Measurements from ENCODE around the gene SOCS3.
A peak's percentile ranks its signal among the peaks of the same experiment; 100 is the strongest.

Gene SOCS3

GRCh38 chr17:78398390-78398789 is 38.5 kb upstream of the SOCS3 start:
- H3K27me3 Mint-ChIP-seq, result no peaks in the 10 kb centered on the region
- ATAC-seq (replicated peaks; ENCODE audit: extremely low read depth, poor library complexity, severe bottlenecking) (no peak), DNase-seq (ENCODE audit: low spot score in 2 of 2) (no peak)
- H3K27ac Mint-ChIP-seq (ENCODE audit: low read depth), result no peak overlapping the region
- H3K9me3 Mint-ChIP-seq, result no peaks in the 10 kb centered on the region
- H3K36me3 Mint-ChIP-seq (ENCODE audit: insufficient read depth), result peaks cover 64% of the 10 kb centered on the region
- H3K4me1 Mint-ChIP-seq, result peaks cover 12% of the 10 kb centered on the region
- no peak overlapping the region for H3K4me3 Mint-ChIP-seq

GRCh38 chr17:78397681-78398101 is 37.8 kb upstream of the SOCS3 start:
- Mint-ChIP-seq H3K36me3 (ENCODE audit: insufficient read depth) (peaks cover 59% of the 10 kb centered on the region), H3K9me3 (no peaks in the 10 kb centered on the region), H3K27me3 (no peaks in the 10 kb centered on the region), H3K4me1 (peaks cover 12% of the 10 kb centered on the region), H3K4me3 (no peak overlapping the region), H3K27ac (ENCODE audit: low read depth) (no peak overlapping the region)
- ATAC-seq (replicated peaks; ENCODE audit: extremely low read depth, poor library complexity, severe bottlenecking), result no peak
- DNase-seq (ENCODE audit: low spot score in 2 of 2), result no peak

DNA sequence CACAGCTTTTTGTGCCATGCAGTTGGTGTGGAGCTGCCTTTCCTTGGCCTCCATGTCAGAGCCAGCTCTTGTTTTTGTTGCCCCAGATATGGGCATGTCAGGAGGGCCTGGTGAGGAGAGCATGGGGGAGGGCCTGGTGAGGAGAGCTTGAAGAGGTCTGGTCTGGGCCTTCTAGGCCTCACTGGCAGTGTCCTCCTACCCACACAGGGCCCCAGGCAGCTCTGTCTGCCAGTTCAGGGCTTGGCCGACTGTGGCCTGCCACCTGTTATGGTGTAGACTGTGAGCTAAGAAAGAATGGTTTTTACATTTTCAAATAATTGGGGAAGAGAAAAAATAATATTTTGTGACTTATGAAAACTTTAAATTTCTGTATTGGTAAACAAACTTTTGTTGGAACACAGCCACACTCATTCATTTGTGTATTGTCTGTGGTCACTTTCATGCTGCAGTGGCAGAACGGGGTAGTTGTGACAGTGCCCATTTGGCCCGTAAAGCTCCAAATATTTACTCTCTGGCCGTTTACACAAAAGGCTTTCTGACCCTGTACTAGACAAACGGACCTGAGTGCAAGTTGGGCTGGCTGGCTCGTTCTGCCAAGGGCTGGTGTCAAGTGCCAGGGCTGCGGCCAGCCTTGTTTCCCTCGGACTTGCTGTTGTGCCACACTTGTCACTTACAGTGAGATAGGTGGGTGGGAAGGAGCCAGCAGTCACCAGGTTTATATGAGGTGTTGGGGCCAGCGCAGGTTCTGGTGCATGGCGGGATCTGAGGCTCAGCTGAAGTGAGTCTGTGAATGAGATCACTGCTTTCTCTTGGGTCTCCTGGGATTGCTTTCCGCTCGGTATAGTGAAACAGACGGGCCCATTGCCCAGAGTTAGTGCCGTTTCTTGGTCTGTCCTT is 36.8 kb upstream of the SOCS3 start:
- H3K4me3 Mint-ChIP-seq, result no peak overlapping the region
- H3K27me3 Mint-ChIP-seq, result no peaks in the 10 kb centered on the region
- no peak for ATAC-seq (replicated peaks; ENCODE audit: extremely low read depth, poor library complexity, severe bottlenecking)
- peaks cover 57% of the 10 kb centered on the region for H3K36me3 Mint-ChIP-seq (ENCODE audit: insufficient read depth)
- H3K27ac Mint-ChIP-seq (ENCODE audit: low read depth), result no peak overlapping the region
- DNase-seq (ENCODE audit: low spot score in 2 of 2), result no peak
- peaks cover 12% of the 10 kb centered on the region for H3K4me1 Mint-ChIP-seq
- H3K9me3 Mint-ChIP-seq, result no peaks in the 10 kb centered on the region

GRCh38 chr17:78395155-78395554 is 35.3 kb upstream of the SOCS3 start:
- Mint-ChIP-seq H3K4me3 (no peak overlapping the region), H3K4me1 (peaks cover 12% of the 10 kb centered on the region), H3K27me3 (no peaks in the 10 kb centered on the region), H3K36me3 (ENCODE audit: insufficient read depth) (peaks cover 49% of the 10 kb centered on the region), H3K27ac (ENCODE audit: low read depth) (no peak overlapping the region), H3K9me3 (no peaks in the 10 kb centered on the region)
- no peak for DNase-seq (ENCODE audit: low spot score in 2 of 2)
- ATAC-seq (replicated peaks; ENCODE audit: extremely low read depth, poor library complexity, severe bottlenecking), result no peak

DNA sequence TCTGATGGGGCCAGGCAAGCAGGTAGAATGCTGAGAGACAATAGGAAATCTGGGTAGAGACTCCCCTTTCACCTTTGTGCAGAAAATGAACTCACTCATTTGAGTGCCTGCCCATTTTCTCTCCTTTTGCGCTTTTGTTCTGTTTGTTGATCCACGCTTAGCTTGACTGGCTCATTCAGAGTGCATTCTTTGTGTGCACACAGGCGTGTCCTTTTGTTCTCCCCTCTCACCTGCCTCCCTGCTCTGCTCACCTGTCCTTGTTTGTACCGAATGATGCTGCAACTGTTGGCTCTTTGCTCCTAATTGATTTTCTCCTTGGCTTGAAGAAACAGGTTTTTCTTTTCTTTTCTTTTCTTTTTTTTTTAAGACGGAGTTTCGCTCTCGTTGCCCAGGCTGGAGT is 34.3 kb upstream of the SOCS3 start:
- H3K9me3 Mint-ChIP-seq, result no peaks in the 10 kb centered on the region

DNA sequence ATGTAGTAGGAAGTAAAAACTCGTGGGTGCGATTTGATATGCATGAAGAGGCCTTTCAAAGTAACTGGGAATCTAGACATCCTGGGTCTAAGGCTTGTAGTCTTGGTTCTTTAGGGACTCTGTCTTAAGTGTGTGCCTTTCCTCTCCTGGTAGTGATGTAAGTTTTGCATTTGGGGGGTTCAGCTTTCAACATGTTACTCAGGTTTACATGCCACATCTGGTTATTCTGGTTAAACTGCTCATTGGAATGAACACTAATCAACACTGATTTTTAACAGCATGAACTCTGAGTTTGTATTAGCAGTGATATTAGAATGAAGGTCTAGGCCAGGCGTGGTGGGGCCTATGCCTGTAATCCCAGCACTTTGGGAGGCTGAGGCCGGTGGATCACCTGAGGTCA is 33.7 kb upstream of the SOCS3 start:
- no peak overlapping the region for H3K27ac Mint-ChIP-seq (ENCODE audit: low read depth)
- ATAC-seq (replicated peaks; ENCODE audit: extremely low read depth, poor library complexity, severe bottlenecking), result no peak
- peaks cover 16% of the 10 kb centered on the region for H3K4me1 Mint-ChIP-seq

More for the DNA sequence above, 34.3 kb upstream of the SOCS3 start:
- no peak for DNase-seq (ENCODE audit: low spot score in 2 of 2)
- ATAC-seq (replicated peaks; ENCODE audit: extremely low read depth, poor library complexity, severe bottlenecking), result no peak
- H3K36me3 Mint-ChIP-seq (ENCODE audit: insufficient read depth), result peaks cover 43% of the 10 kb centered on the region
- H3K27ac Mint-ChIP-seq (ENCODE audit: low read depth), result no peak overlapping the region
- no peaks in the 10 kb centered on the region for H3K27me3 Mint-ChIP-seq
- H3K4me1 Mint-ChIP-seq, result peaks cover 12% of the 10 kb centered on the region
- H3K4me3 Mint-ChIP-seq, result no peak overlapping the region

DNA sequence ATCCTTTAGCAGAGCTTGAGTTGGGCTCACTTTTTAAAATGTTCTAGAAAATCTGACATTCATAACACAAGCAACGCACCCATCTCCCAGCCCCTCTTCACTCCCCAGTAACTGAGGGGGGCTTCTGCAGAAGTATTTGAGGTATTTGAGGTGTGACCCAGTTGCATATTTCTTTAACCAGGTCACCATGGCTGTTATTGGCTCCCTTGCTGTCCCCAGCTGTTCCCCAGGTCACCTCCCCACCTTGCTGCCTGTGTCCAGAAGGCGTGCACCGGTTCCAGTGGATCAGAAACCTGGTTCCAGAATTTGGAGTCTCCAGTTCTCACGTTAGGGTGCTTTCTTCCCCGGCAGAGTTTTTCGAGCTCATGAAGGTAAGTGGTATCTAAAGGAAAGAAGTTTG is 32.4 kb upstream of the SOCS3 start:
- Mint-ChIP-seq H3K4me3 (no peak overlapping the region), H3K27ac (ENCODE audit: low read depth) (no peak overlapping the region)

More for the DNA sequence above, 33.7 kb upstream of the SOCS3 start:
- no peaks in the 10 kb centered on the region for H3K27me3 Mint-ChIP-seq
- H3K4me3 Mint-ChIP-seq, result no peak overlapping the region
- no peaks in the 10 kb centered on the region for H3K9me3 Mint-ChIP-seq
- H3K36me3 Mint-ChIP-seq (ENCODE audit: insufficient read depth), result peaks cover 38% of the 10 kb centered on the region
- DNase-seq (ENCODE audit: low spot score in 2 of 2), result no peak

DNA sequence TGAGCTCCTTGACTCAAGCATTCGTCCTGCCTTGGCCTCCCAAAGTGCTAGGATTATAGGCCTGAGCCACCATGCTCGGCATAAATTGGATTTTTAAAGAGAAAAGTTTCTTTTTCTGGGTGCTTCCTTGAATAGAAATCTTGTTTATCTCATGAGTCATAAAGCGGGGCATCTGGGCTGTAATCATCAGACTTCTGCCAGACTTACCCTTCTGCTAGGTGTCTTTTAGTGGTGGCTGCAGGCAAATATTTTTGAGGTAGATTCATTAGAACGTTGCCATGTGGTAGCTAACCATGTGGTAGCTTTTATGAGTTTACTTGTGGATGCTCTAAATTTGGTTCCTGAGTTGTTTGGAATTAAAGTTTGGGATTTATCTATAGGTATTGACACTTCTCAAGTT is 32.0 kb upstream of the SOCS3 start:
- ATAC-seq (replicated peaks; ENCODE audit: extremely low read depth, poor library complexity, severe bottlenecking) (no peak), DNase-seq (ENCODE audit: low spot score in 2 of 2) (no peak)
- Mint-ChIP-seq H3K4me3 (no peak overlapping the region), H3K27ac (ENCODE audit: low read depth) (no peak overlapping the region), H3K27me3 (no peaks in the 10 kb centered on the region), H3K9me3 (no peaks in the 10 kb centered on the region), H3K4me1 (peaks cover 21% of the 10 kb centered on the region), H3K36me3 (ENCODE audit: insufficient read depth) (peaks cover 27% of the 10 kb centered on the region)

More for the DNA sequence above, 32.4 kb upstream of the SOCS3 start:
- peaks cover 32% of the 10 kb centered on the region for H3K36me3 Mint-ChIP-seq (ENCODE audit: insufficient read depth)
- no peaks in the 10 kb centered on the region for H3K27me3 Mint-ChIP-seq
- H3K4me1 Mint-ChIP-seq, result peaks cover 19% of the 10 kb centered on the region
- no peak for ATAC-seq (replicated peaks; ENCODE audit: extremely low read depth, poor library complexity, severe bottlenecking)
- DNase-seq (ENCODE audit: low spot score in 2 of 2), result no peak
- H3K9me3 Mint-ChIP-seq, result no peaks in the 10 kb centered on the region

GRCh38 chr17:78391051-78391431 is 31.2 kb upstream of the SOCS3 start:
- Mint-ChIP-seq H3K4me1 (peaks cover 29% of the 10 kb centered on the region), H3K27me3 (no peaks in the 10 kb centered on the region), H3K4me3 (no peak overlapping the region), H3K36me3 (ENCODE audit: insufficient read depth) (peaks cover 26% of the 10 kb centered on the region), H3K27ac (ENCODE audit: low read depth) (no peak overlapping the region), H3K9me3 (no peaks in the 10 kb centered on the region)
- ATAC-seq (replicated peaks; ENCODE audit: extremely low read depth, poor library complexity, severe bottlenecking), result no peak
- no peak for DNase-seq (ENCODE audit: low spot score in 2 of 2)

DNA sequence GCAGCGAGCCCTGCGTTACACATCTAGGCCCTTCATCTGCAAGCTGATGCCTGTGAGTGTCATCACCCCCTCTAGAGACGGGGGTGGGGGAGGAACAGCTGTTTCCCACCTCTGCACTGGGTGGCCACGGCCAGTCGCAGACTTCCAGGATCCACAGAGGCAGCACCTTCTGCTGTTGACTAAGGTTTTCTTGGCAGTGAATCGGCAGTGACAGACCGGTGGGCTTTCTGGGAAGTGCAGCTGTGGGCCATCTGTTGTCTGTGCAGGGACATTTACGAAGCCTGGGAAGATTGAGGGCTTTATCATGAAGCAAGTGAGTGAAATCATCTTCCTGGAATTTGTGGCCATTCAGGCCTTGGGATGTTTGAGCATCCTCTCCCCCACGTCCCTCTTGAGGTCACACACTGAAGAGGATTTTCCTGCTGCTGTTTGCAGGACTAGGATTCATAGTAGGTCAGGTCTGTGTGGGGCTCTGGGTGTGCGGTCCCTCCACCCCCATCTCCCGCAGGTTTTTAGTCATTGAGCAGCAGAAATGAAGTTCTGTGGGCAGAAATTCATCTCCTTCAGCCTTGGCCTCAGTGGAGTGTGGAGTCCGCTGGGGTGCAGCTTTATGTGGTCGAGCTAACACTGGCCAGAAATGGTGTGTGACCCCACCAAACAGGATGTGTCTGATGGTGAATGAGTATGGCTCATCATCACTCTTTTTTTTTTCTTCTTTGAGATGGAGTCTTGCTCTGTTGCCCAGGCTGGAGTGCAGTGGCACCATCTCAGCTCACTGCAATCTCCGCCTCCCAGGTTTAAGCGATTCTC is 30.6 kb upstream of the SOCS3 start:
- ATAC-seq (replicated peaks; ENCODE audit: extremely low read depth, poor library complexity, severe bottlenecking) (no peak), DNase-seq (ENCODE audit: low spot score in 2 of 2) (no peak)
- Mint-ChIP-seq H3K27me3 (no peaks in the 10 kb centered on the region), H3K4me3 (no peak overlapping the region), H3K27ac (ENCODE audit: low read depth) (no peak overlapping the region), H3K4me1 (peaks cover 33% of the 10 kb centered on the region), H3K36me3 (ENCODE audit: insufficient read depth) (peaks cover 23% of the 10 kb centered on the region), H3K9me3 (no peaks in the 10 kb centered on the region)

DNA sequence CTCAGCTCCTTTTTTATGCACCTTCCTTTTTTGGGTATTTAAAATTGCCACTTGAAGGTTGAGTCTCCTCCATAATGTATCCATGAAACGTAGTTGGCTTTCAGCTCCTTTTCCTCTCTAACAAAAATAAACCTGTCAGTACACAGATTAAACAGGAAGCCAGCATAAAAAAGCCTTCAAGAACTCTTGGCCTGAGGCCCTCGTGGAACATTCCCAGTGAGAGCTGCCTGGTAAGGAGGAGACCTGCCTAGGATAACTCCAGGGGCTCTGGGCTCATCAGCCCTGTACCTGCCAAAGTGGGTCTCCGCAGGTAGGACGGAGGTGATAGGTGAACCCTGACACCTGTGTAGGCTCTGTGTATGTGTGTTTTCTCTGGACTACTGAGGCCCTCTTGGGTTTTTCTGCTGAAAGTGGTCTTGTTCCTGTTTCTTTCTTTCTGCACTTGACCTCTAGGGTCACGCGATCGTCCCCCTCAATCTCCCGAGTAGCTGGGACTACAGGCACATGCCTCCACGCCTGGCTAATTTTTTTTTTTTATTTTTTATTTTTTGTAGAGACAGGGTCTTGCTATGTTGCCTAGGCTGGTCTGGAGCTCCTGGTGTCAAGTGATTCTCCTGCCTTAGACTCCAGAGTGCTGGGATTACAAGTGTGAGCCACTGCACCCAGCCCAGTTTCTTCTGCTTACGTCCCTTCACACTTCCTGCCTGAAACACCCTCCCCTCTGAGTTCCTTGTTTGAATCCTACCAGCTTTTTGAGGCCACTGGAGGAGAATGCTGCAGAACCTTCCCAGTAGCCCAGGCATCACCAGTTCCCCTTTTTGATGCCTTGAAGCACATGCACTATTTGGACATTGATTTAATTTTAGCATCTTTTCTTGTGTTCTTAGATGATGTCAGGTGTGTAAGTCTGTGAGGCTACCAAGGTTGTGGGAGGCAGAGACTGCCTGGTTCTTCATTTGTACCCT is 28.4 kb upstream of the SOCS3 start:
- Mint-ChIP-seq H3K9me3 (no peaks in the 10 kb centered on the region), H3K36me3 (ENCODE audit: insufficient read depth) (peaks cover 15% of the 10 kb centered on the region), H3K27ac (ENCODE audit: low read depth) (peak overlapping the region; percentile 55), H3K4me3 (peak overlapping the region; percentile 12), H3K27me3 (no peaks in the 10 kb centered on the region), H3K4me1 (peaks cover 42% of the 10 kb centered on the region)
- DNase-seq (ENCODE audit: low spot score in 2 of 2) (no peak), ATAC-seq (replicated peaks; ENCODE audit: extremely low read depth, poor library complexity, severe bottlenecking) (peak; percentile 29)

Data from central memory CD8-positive, alpha-beta T cell (primary cell).